HPDE6-E6E7 (cell line): ENCODE measurements around the gene CYREN.
"Not testable (repeated sequence)": the region's sequence is repeated elsewhere in the genome, so short reads cannot be mapped to it uniquely, and the experiment has no call there.

Experiments
- DNase-seq: peaks from one replicate; pipeline ENCODE4 v3.0.0; 2011; ENCODE audit warnings: missing footprints; ENCODE audit errors: extremely low spot score

The CYREN gene

DNA sequence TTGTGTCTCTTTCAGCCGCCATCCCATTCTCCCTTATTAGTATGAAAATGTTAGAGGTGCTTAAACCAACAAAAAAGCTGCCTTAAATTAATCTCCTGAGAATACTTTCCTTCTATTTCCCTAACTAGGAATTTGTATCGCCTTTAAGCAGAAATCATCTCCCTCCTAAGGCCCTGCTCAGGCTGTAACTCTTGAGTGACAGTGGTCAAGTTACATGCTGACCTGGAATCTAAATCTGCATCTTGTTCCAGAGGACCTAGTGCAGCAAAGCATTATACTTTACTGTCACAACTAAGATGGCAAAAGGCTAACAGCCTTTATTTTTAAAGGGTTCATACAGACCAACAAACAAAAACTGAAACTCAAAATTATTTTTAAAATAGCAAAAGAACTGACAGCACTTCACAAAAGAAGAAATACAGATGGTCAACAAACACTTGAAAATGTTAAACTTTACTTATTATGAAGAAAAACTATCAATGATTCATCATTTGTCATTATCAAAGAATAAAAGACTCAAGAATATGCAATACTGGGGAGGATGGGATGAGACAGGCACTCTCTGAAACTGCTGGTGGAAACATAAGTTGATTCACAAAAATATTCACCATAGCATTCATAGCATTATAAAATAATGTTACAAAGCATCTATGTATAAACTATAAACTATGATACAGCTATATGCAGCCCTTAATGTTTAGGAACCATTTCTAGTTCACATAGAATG, 11.0 kb downstream of the CYREN start:
- DNase-seq = no peak

DNA sequence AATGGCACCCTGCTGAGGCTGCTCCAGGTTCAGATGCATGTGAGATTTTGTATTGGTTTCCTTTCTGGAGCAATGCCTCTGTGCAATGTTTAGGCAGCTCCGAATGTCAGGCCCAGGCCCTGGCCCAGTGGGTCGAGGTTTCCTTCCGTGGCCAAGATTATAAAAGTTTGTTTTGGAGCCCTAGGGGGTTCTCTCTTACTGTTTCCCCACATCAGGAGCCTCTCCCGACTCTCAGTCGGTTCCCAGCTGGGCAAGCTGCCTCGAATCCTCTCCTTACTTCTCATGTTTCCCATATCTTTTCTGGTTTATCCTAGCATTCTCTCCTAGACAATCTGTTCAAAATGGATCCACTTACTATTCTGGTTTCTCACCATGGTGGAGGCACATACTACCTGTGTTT, 11.6 kb downstream of the CYREN start:
- no peak for DNase-seq

GRCh38 chr7:135158141-135158655, 12.3 kb downstream of the CYREN start:
- no peak for DNase-seq

DNA sequence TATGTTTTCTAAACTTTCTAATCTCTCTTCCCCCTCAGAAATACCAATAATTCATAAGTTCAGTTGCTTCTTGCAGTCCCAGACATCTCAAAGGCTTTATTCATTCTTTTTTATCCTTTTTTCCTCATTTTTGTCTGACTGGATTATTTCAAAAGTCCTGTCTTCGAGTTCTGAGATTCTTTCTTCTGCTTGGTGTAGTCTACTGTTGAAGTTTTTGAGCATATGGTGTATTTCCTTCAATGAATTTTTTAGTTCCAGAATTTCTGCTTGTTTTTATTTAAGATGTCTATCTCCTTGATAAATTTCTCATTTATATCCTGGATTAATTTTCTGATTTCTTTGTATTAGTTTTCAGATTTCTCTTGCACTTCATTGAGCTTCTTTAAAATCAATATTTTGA, 14.2 kb downstream of the CYREN start:
- no peak for DNase-seq

GRCh38 chr7:135154734-135155133, 15.8 kb downstream of the CYREN start:
- DNase-seq = no peak

- DNase-seq = no peak
Measured at GRCh38 chr7:135152442-135152841, 18.1 kb downstream of the CYREN start.

DNA sequence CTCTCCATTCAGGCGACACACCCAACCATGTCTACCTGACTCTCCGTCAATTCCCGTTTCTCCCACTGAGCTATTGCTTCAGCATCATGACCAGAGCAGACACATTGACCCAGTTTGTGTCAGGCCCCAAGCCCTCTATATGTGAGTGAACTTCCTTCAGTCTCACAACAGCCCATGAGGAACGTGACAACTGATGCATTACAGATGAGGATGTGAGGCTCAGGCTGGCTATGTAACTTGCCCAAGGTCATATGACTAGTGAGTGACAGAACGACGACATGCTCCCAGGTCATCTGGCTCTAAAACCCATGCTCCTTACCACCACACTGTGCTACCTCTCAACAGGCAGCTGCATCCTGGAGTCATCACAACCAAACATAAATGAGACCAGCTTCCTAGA, 19.0 kb downstream of the CYREN start:
- DNase-seq = no peak

DNA sequence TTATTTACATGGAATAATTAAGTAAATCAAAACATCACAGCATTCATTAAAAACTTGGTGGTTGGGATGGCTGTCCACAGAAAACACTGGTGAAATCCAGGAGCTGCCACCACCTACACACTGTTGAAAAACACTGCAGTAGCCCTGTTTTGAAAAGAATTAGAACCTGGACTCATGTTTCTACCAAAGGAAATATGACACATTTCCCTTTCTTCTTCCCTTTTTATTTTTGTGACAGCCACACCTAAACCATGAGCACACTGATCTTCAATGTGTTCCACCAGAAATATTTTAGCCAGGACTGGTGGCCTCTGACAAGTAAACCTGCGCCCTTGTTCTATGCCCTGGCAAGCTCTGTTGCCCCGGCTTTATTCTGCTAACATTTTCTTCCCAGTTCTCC, 19.4 kb downstream of the CYREN start:
- DNase-seq = no peak

DNA sequence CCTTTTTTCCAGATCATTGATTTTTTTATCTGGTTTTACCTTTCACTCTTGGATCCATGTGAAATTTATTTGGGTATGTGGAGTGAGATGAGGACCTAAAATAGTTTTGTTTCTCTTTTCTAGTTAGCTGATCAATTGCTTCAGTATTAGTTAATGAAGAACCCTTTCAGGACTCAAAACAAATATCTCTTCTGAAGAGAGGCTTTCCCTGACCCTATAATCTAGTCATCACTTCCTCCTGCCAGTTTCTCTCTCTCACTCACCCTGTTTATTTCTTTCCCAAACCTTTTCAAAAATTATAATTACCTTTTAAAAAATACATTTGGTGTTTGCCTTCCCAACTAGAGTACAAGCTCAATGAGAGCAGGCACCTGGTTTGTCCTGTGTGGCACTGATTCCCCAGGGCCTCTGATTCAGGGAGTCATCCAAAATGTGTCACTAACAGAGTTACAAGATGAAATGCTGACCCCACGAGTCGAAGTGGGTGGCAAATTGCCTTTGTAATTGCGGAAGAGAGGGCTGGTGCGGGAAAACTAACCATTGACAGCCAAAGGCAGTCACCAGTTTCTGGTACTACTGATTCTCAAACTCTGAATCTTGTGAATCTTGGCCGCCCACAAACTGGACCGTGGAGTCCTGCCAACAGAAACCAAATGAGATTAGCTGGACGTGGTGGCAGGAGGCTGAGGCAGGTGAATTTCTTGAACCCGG, 20.3 kb downstream of the CYREN start:
- no peak for DNase-seq

DNA sequence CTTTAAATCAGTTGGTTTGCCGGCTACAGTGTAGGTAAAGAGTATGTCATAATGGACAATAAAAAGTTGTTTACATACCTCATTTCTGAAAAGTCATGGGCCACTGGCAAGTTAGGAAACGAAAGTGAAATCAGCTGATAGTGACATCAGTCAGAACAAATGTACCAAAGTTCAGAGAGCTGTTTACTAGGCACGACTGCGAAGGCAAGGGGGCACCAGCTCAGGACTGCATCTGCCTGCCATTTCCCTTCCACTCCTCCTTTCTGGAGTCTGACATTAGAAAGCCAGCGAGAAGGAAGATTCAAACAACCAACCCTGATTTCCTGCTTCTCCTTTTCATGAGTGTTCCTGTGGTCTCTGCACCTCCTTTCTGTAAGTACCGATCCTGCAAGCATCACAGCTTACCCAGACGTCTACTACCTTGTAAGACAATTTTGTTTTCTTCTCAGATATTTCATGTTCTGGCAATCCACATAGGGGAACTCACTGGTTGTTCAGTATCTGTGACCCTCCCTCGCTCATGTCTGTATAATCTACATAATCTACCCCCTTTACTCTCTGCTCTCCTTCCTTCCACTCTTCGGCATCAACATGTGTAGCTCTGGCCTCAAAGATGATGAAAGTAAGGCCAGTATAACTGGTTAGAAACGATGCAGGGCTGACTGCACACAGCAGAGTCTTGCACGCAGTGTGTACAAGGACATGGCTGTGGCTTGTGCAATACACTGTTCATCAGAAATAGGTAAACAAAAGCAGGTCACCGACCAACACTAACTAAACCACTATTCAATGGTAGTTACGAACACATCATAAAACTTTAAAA, 22.4 kb downstream of the CYREN start, which contains the start of gene TMEM140:
Gene TMEM140 (plus strand): TSS at position 174 of the 823 bp plus-strand sequence. CDS start 16,370 bp downstream, outside the sequence.
- DNase-seq = peak; percentile 31

DNA sequence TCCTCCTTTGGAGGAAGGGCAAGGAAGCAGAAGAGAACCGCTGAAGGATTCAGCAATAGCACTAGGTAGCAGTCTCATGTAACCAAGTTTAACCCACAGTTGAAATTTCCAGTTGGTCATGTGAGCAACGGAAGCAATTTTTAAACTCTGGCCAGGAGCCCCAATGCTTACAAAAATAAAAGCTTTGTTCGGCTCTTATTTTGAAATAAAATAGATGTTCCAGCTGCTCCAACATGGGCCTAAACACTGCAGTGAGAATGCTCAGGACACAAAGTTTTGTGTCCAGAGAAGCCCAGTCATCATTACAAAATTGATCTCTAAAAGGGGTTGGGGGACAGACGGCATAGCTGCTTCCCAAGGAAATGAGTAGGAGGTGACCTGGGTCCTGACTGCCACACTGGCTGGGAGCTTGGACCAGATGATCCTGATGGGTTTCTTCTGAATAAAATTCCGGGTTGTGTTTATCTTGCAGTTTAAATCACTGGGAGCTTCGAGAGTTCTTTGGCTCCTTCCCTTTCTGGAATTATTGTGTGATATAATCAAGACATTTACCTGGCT, 23.1 kb downstream of the CYREN start:
- DNase-seq = no peak

DNA sequence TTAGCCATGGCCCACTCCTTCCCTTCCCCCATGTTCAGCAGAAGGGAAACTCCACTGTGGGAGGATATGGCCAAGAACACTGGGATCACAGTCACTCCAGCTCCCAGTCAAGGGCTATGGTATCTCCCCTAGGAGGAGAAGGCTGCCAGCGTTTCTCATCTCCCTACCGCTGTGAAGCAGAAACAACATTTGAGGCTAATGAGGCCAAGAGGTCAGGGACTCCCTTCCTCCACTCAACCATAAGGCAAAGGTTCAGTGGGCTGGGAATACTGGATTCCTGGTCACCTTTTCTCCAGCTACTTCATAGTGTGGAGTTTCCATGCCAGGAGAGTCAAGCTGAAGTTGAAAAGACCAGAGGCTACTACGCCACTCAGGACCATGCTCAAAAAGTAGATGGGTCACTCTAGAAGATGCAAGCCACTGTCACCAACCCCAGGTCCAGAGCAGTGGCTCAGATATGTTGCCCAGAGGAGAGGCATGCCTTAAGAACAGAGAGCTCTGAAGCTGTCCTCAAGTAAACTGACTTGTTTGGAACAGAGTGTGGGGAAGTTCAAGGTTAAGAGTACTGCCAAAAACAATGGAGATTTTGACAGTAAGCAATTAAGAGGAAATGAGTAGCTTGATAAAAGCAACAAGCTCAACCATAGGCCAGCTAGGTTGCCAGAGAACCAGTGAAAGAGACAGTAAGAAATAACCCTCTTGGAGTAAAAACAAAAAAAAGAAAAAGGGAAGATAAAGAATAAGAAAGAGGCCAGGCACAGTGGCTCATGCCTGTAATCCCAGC, 26.4 kb downstream of the CYREN start:
- no peak for DNase-seq

- no peak for DNase-seq
Measured at GRCh38 chr7:135129579-135129978, 40.9 kb downstream of the CYREN start.

DNA sequence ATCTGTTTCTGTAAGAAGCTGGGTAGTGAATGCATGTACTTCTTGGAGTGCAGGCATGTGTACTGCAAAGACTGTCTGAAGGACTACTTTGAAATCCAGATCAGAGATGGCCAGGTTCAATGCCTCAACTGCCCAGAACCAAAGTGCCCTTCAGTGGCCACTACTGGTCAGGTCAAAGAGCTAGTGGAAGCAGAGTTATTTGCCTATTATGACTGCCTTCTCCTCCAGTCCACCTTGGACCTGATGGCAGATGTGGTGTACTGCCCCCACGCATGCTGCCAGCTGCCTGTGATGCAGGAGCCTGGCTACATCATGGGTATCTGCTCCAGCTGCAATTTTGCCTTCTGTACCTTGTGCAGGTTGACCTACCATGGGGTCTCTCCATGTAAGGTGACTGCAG, 41.6 kb downstream of the CYREN start:
- DNase-seq = no peak

- DNase-seq = not testable (repeated sequence)
Measured at GRCh38 chr7:135124631-135125030, 45.9 kb downstream of the CYREN start.

GRCh38 chr7:135121868-135122267, 48.6 kb downstream of the CYREN start:
- DNase-seq = no peak

GRCh38 chr7:135117096-135117495, 53.4 kb downstream of the CYREN start:
- DNase-seq = no peak
